Thymus (tissue), 11 donors: ENCODE results near the gene ZNF436. TPM values are rescaled to one million over a fixed set of nuclear protein-coding genes. Genes with fewer than 3 reads are reported as not detected.

Experiments
- DNase-seq, 9 donors: peaks; one replicate each; pipeline ENCODE4 v3.0.0-alpha.2; 2013; ENCODE audit warnings: low spot score in 9 of 9, low read depth in 6 of 9, missing footprints in 1 of 9
- H3K27ac ChIP-seq, 2 donors: one replicate each; pipeline ENCODE4 v1.5.1; 2013; ENCODE audit warnings: control low read depth in 1 of 2, low read depth in 1 of 2, low read length in 1 of 2, mild to moderate bottlenecking in 1 of 2, moderate library complexity in 1 of 2
- H3K27me3 ChIP-seq, 2 donors: one replicate each; pipeline ENCODE4 v1.5.1; 2013; ENCODE audit warnings: low read length in 1 of 2; ENCODE audit not compliant: control insufficient read depth in 2 of 2, insufficient read depth in 1 of 2
- H3K36me3 ChIP-seq, 2 donors: one replicate each; pipeline ENCODE4 v1.5.1; 2013; ENCODE audit warnings: low read length in 1 of 2, mild to moderate bottlenecking in 1 of 2, moderate library complexity in 1 of 2; ENCODE audit not compliant: control insufficient read depth in 2 of 2, insufficient read depth in 2 of 2
- H3K4me1 ChIP-seq, 2 donors: one replicate each; pipeline ENCODE4 v1.5.1; 2013; ENCODE audit warnings: low read length in 2 of 2; ENCODE audit not compliant: control insufficient read depth in 2 of 2, insufficient read depth in 2 of 2
- H3K4me3 ChIP-seq, 2 donors: one replicate each; pipeline ENCODE4 v1.5.1; 2013; ENCODE audit warnings: low read length in 2 of 2, control low read depth in 1 of 2, mild to moderate bottlenecking in 1 of 2
- H3K9me3 ChIP-seq, 2 donors: one replicate each; pipeline ENCODE4 v1.5.1; 2013; ENCODE audit warnings: low read length in 1 of 2, mild to moderate bottlenecking in 1 of 2; ENCODE audit not compliant: control insufficient read depth in 2 of 2, insufficient read depth in 1 of 2
- WGBS: extraction: QIAGEN DNeasy Blood & Tissue Kit; methylation state at CpG from one replicate; pipeline ENCODE4 v1.1.7; 2013; 5-methylcytosine and 5-hydroxymethylcytosine counted together
- polyA plus RNA-seq: library from polyadenylated mRNA; stranded (reverse); fragments of 200-250 nt; gene quantifications from one replicate; pipeline ENCODE4 v1.2.3, GENCODE V29; 2013
- total RNA-seq: library from RNA; stranded (reverse); fragments of 120-200 nt; gene quantifications from one replicate; pipeline ENCODE4 v1.2.4, GENCODE V29; 2013
- donor health status: healthy.

Gene ZNF436
- total and polyA plus RNA-seq, 2 donors: 6.6 to 11.4 TPM

- no peaks in the 10 kb centered on the region for H3K9me3 ChIP-seq
- WGBS: under 1% methylated on average over 87 of the region's 87 CpGs
- no peaks in the 10 kb centered on the region for H3K27me3 ChIP-seq
- DNase-seq: peak; percentile 98 to 100 (median 99)
- H3K36me3 ChIP-seq: peaks cover 0 to 4% of the 10 kb centered on the region in 2 donors
- peak within 1 kb of the TSS; percentile 78 to 96 for H3K27ac ChIP-seq
- H3K4me3 ChIP-seq: peak within 1 kb of the TSS; percentile 77 to 83
- peaks cover 7% of the 10 kb centered on the region in 2 donors for H3K4me1 ChIP-seq
These were observed 25.3 kb downstream of the ZNF436 start, which contains the start of gene HNRNPR for GRCh38 chr1:23344111-23344986. Gene HNRNPR, minus strand, starts transcription at chr1:23344284. Its CDS starts 3,276 bp downstream, at chr1:23341008.

GRCh38 chr1:23343221-23344110 lies 26.2 kb downstream of the ZNF436 start:
- H3K4me1 ChIP-seq: peaks cover 7% of the 10 kb centered on the region in 2 donors
- peak in 5 of 9 donors; percentile 7 to 57 (median 33) for DNase-seq
- under 1% methylated on average over 66 of the region's 66 CpGs for WGBS

GRCh38 chr1:23341931-23342692 lies 27.5 kb downstream of the ZNF436 start:
- H3K36me3 ChIP-seq: peaks cover 8 to 13% of the 10 kb centered on the region in 2 donors
- DNase-seq: peak in 3 of 9 donors; percentile 21 to 31 (median 29)
- H3K27me3 ChIP-seq: no peaks in the 10 kb centered on the region
- 3% methylated on average over 10 of the region's 10 CpGs for WGBS
- peak overlapping the region; percentile 77 to 83 for H3K4me3 ChIP-seq
- H3K9me3 ChIP-seq: no peaks in the 10 kb centered on the region
- peaks cover 7% of the 10 kb centered on the region in 2 donors for H3K4me1 ChIP-seq
- peak overlapping the region; percentile 12 to 38 for H3K27ac ChIP-seq

More at GRCh38 chr1:23343221-23344110, 26.2 kb downstream of the ZNF436 start:
- Histone ChIP-seq H3K27me3 (no peaks in the 10 kb centered on the region), H3K27ac (peak overlapping the region; percentile 78 to 96), H3K4me3 (peak overlapping the region; percentile 77 to 83), H3K36me3 (peaks cover 0 to 4% of the 10 kb centered on the region in 2 donors), H3K9me3 (no peaks in the 10 kb centered on the region)

- H3K27ac ChIP-seq: no peak overlapping the region
- H3K4me1 ChIP-seq: peaks cover 0 to 3% of the 10 kb centered on the region in 2 donors
- H3K9me3 ChIP-seq: no peaks in the 10 kb centered on the region
- DNase-seq: no peak
- WGBS: 96% methylated on average over 4 of the region's 4 CpGs
- no peaks in the 10 kb centered on the region for H3K27me3 ChIP-seq
- peaks cover 18 to 23% of the 10 kb centered on the region in 2 donors for H3K36me3 ChIP-seq
- no peak overlapping the region for H3K4me3 ChIP-seq
These were observed 30.0 kb downstream of the ZNF436 start for GRCh38 chr1:23339632-23340031.

GRCh38 chr1:23337869-23338268 lies 31.8 kb downstream of the ZNF436 start:
- H3K9me3 ChIP-seq: no peaks in the 10 kb centered on the region
- no peak overlapping the region for H3K4me3 ChIP-seq
- H3K36me3 ChIP-seq: peaks cover 22 to 38% of the 10 kb centered on the region in 2 donors
- 94% methylated on average over 2 of the region's 2 CpGs for WGBS
- no peak for DNase-seq
- peaks cover 0 to 3% of the 10 kb centered on the region in 2 donors for H3K4me1 ChIP-seq
- no peak overlapping the region for H3K27ac ChIP-seq
- no peaks in the 10 kb centered on the region for H3K27me3 ChIP-seq

GRCh38 chr1:23331713-23332112 lies 37.9 kb downstream of the ZNF436 start:
- Histone ChIP-seq H3K9me3 (no peaks in the 10 kb centered on the region), H3K4me3 (no peak overlapping the region), H3K36me3 (peaks cover 52 to 80% of the 10 kb centered on the region in 2 donors), H3K27me3 (no peaks in the 10 kb centered on the region), H3K4me1 (no peaks in the 10 kb centered on the region), H3K27ac (no peak overlapping the region)
- no peak for DNase-seq
- WGBS: 96% methylated on average over 8 of the region's 8 CpGs

GRCh38 chr1:23330846-23331245 lies 38.8 kb downstream of the ZNF436 start:
- peaks cover 50 to 85% of the 10 kb centered on the region in 2 donors for H3K36me3 ChIP-seq
- 97% methylated on average over 1 of the region's 1 CpG for WGBS

GRCh38 chr1:23325393-23325792 lies 44.2 kb downstream of the ZNF436 start:
- Histone ChIP-seq H3K36me3 (peaks cover 36 to 69% of the 10 kb centered on the region in 2 donors), H3K4me3 (no peak overlapping the region), H3K4me1 (no peaks in the 10 kb centered on the region), H3K27ac (no peak overlapping the region), H3K27me3 (no peaks in the 10 kb centered on the region), H3K9me3 (no peaks in the 10 kb centered on the region)
- no peak for DNase-seq
- 98% methylated on average over 2 of the region's 2 CpGs for WGBS

More at GRCh38 chr1:23330846-23331245, 38.8 kb downstream of the ZNF436 start:
- Histone ChIP-seq H3K4me3 (no peak overlapping the region), H3K27me3 (no peaks in the 10 kb centered on the region), H3K4me1 (no peaks in the 10 kb centered on the region), H3K27ac (no peak overlapping the region), H3K9me3 (no peaks in the 10 kb centered on the region)
- DNase-seq: no peak
